Duodenal mucosa (tissue), 2 donors: ENCODE measurements around the gene BICDL1.

ENCODE experiments used
- H3K27ac ChIP-seq: one replicate; pipeline ENCODE4 v1.7.0; 2013; ENCODE audit warnings: low read depth, low read length
- H3K27me3 ChIP-seq, 2 donors: one replicate each; pipeline ENCODE4 v1.7.0; 2013; ENCODE audit warnings: low read length in 2 of 2, control low read depth in 1 of 2; ENCODE audit not compliant: insufficient read depth in 2 of 2, control insufficient read depth in 1 of 2
- H3K36me3 ChIP-seq, 2 donors: one replicate each; pipeline ENCODE4 v1.7.0; 2013; ENCODE audit warnings: low read length in 2 of 2, control low read depth in 1 of 2; ENCODE audit not compliant: insufficient read depth in 2 of 2, control insufficient read depth in 1 of 2
- H3K4me1 ChIP-seq, 2 donors: one replicate each; pipeline ENCODE4 v1.7.0; 2013; ENCODE audit warnings: low read length in 2 of 2, control low read depth in 1 of 2; ENCODE audit not compliant: insufficient read depth in 2 of 2, control insufficient read depth in 1 of 2
- H3K4me3 ChIP-seq, 2 donors: one replicate each; pipeline ENCODE4 v1.7.0; 2013; ENCODE audit warnings: low read length in 2 of 2, low read depth in 1 of 2
- H3K9ac ChIP-seq, 2 donors: one replicate each; pipeline ENCODE4 v1.7.0; 2013; ENCODE audit warnings: low read length in 2 of 2, low read depth in 1 of 2
- H3K9me3 ChIP-seq, 2 donors: one replicate each; pipeline ENCODE4 v1.7.0; 2013; ENCODE audit warnings: low read length in 2 of 2, control low read depth in 1 of 2; ENCODE audit not compliant: control insufficient read depth in 1 of 2

BICDL1 gene

DNA sequence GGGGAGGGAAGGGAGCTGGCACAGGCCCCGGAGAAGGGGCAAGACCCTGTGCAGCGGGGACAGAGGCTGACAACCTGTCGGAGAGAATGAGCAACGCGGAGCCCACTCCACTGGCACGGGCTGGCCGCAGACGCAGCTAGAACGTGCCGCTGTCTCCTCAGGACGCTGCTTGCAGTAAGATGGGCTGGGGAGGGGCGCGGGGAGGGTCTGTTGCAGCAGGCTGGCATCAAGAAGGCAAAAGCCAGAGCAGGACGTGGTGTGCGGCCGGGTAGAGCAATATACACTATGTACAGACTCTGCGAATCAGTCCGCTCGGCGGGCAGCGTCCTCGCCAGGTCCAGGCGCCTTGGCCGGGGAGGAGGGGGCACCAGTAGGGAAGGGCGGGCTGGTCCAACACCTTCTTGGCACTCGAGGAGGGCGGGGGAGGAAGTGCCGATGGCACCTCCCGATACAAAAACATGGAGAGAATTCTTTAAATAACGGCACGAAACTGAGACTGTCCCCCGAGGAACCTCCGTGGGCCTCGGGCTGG is 107.7 kb downstream of the BICDL1 start:
- Histone ChIP-seq H3K27ac (no peak overlapping the region), H3K4me1 (peaks cover 0 to 16% of the 10 kb centered on the region in 2 donors), H3K27me3 (no peaks in the 10 kb centered on the region), H3K36me3 (peaks cover 28 to 66% of the 10 kb centered on the region in 2 donors), H3K4me3 (no peak overlapping the region), H3K9ac (no peak overlapping the region), H3K9me3 (no peaks in the 10 kb centered on the region)

DNA sequence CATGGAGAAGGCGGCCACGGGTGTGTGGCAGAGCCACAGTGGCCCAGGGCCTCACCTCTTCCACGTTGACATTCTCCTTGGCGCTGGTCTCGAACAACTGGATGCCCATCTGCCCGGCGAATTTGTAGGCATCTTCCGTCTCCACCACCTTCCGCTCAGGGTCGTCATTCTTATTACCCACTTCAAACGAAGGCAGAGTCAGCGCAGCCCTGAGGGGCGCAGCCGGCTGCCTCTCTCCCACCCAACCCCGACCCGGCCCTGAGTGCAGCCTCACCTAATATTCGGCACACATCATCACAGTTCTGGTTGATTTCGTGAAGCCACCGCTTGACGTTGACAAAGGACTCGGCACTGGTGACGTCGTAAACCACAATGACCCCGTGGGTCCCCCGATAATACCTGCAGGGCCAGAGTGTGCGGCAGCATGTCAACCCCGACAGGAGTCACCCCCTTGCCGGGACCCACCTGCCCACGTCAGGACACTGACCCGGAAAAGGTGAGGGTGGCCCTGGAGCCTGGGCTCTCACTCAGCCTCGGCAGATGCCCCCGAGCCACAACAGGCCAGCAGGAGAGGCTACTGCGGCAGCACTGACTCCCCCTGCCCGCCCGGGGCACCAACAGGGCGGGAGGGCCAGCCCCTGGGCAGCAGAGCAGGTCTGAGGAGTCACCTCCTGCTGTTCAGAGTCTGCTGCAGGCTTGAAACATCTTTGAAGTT is 109.9 kb downstream of the BICDL1 start:
- peaks cover 36 to 80% of the 10 kb centered on the region in 2 donors for H3K36me3 ChIP-seq
- peaks cover 0 to 27% of the 10 kb centered on the region in 2 donors for H3K4me1 ChIP-seq
- H3K9me3 ChIP-seq: no peaks in the 10 kb centered on the region
- no peaks in the 10 kb centered on the region for H3K27me3 ChIP-seq
- no peak overlapping the region for H3K27ac ChIP-seq
- no peak overlapping the region for H3K4me3 ChIP-seq
- no peak overlapping the region for H3K9ac ChIP-seq

DNA sequence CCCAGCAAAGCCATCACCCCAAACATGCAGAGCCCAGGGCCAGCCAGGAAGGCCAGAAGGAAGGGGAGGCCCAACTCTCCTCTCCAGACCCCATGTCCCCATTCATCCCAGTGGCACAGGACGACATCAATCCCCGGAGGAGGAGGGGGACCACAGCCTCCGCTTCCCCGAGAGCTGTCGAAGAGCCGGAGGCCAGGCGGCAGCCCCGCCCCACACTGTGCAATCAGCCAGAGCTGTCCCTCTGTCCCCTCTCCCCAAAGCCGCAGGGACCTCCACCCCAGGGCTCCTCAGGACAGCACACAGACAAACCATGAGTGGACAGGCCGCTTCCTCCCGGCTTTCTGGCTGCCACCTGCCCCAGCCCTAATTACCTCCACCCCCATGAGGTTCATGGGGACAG is 110.7 kb downstream of the BICDL1 start:
- H3K27ac ChIP-seq: no peak overlapping the region
- H3K36me3 ChIP-seq: peaks cover 38 to 78% of the 10 kb centered on the region in 2 donors
- no peak overlapping the region for H3K4me3 ChIP-seq
- H3K4me1 ChIP-seq: peaks cover 1 to 28% of the 10 kb centered on the region in 2 donors
- H3K9ac ChIP-seq: no peak overlapping the region
- H3K27me3 ChIP-seq: no peaks in the 10 kb centered on the region
- H3K9me3 ChIP-seq: no peaks in the 10 kb centered on the region

DNA sequence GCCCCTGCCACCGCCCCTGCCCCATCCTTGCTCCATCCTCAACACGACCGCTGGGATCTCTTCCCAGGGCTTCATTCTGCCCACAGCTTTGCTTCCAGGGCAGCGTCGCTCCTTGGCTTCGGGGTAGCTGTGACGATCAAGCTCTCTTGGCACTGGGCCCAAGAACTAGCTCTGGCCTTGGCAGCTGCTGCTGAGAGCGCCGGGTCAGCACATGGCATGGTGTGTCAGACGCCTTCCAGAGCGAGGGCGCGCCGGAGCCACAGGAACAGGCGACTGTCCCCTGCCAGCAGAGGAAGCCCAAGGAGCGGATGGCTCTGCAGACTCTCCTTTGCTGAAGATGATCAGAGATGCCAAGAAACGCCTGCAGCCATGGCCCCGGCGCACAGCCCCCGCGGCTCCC is 111.6 kb downstream of the BICDL1 start:
- Histone ChIP-seq H3K36me3 (peaks cover 42 to 83% of the 10 kb centered on the region in 2 donors), H3K9me3 (no peaks in the 10 kb centered on the region), H3K27ac (peak overlapping the region; percentile 1), H3K9ac (no peak overlapping the region), H3K4me1 (peaks cover 8 to 35% of the 10 kb centered on the region in 2 donors), H3K27me3 (no peaks in the 10 kb centered on the region), H3K4me3 (no peak overlapping the region)

GRCh38 chr12:120101182-120101581 is 112.1 kb downstream of the BICDL1 start:
- peaks cover 42 to 82% of the 10 kb centered on the region in 2 donors for H3K36me3 ChIP-seq
- no peaks in the 10 kb centered on the region for H3K9me3 ChIP-seq
- H3K4me3 ChIP-seq: no peak overlapping the region
- H3K9ac ChIP-seq: no peak overlapping the region
- H3K27ac ChIP-seq: peak overlapping the region; percentile 1
- H3K27me3 ChIP-seq: no peaks in the 10 kb centered on the region
- peaks cover 8 to 35% of the 10 kb centered on the region in 2 donors for H3K4me1 ChIP-seq

- no peak overlapping the region for H3K9ac ChIP-seq
- peaks cover 39 to 82% of the 10 kb centered on the region in 2 donors for H3K36me3 ChIP-seq
- H3K9me3 ChIP-seq: no peaks in the 10 kb centered on the region
- H3K27ac ChIP-seq: no peak overlapping the region
- no peaks in the 10 kb centered on the region for H3K27me3 ChIP-seq
- H3K4me3 ChIP-seq: no peak overlapping the region
- H3K4me1 ChIP-seq: peaks cover 8 to 35% of the 10 kb centered on the region in 2 donors
These were observed 112.6 kb downstream of the BICDL1 start for GRCh38 chr12:120101617-120102016.

DNA sequence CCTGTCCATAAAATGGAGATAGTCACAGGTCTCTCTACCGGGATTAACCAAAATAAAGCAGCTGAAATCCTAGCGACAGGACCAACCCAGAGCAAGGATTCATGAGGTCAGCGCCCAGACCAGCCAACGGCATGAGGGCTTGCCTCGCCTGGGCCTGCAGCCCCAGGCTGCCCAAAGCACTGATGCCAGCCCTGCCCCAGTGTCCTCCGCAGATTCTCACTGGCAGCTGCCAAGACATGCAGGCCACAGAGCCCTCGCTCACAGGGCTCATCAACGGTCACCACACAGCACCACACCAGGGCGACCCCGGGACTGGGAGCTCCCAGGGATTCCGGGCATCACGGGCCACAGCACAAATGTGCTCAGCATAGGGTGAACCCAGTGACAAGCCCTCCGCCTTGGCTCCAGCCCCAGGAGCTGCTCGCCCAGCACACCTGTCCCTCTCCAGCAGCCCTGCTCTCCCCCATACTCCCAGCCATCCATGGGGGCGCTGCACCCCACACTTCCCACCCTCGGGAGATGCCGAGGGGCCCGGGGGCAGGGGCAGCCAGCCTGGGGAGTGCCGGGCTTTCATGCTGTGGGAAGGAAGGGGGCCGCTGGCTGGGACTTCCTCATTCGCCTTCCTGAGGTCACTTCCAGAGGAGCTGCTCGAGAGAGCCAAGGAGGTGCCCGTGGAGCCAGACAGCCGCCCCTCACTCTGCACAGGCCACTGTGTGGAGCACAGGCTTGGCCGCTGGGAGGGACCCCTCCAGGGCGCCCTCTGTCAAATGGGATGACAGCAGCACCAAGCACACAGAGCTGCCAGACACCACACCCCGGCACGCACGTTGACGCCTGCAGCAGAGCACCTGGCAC is 113.4 kb downstream of the BICDL1 start:
- Histone ChIP-seq H3K27me3 (no peaks in the 10 kb centered on the region), H3K9ac (no peak overlapping the region), H3K36me3 (peaks cover 31 to 74% of the 10 kb centered on the region in 2 donors), H3K27ac (no peak overlapping the region), H3K4me3 (no peak overlapping the region), H3K9me3 (no peaks in the 10 kb centered on the region), H3K4me1 (peaks cover 8 to 35% of the 10 kb centered on the region in 2 donors)

GRCh38 chr12:120103044-120103338 is 114.0 kb downstream of the BICDL1 start:
- no peak overlapping the region for H3K4me3 ChIP-seq
- H3K27ac ChIP-seq: no peak overlapping the region
- H3K4me1 ChIP-seq: peaks cover 8 to 35% of the 10 kb centered on the region in 2 donors
- peaks cover 29 to 73% of the 10 kb centered on the region in 2 donors for H3K36me3 ChIP-seq
- no peaks in the 10 kb centered on the region for H3K27me3 ChIP-seq
- no peak overlapping the region for H3K9ac ChIP-seq
- H3K9me3 ChIP-seq: no peaks in the 10 kb centered on the region

GRCh38 chr12:120103371-120103770 is 114.3 kb downstream of the BICDL1 start:
- Histone ChIP-seq H3K4me3 (no peak overlapping the region), H3K27ac (no peak overlapping the region), H3K9ac (no peak overlapping the region), H3K36me3 (peaks cover 25 to 72% of the 10 kb centered on the region in 2 donors), H3K4me1 (peaks cover 8 to 35% of the 10 kb centered on the region in 2 donors), H3K27me3 (no peaks in the 10 kb centered on the region), H3K9me3 (no peaks in the 10 kb centered on the region)

GRCh38 chr12:120106151-120106550 is 117.1 kb downstream of the BICDL1 start:
- Histone ChIP-seq H3K9me3 (no peaks in the 10 kb centered on the region), H3K27me3 (no peaks in the 10 kb centered on the region), H3K4me3 (no peak overlapping the region), H3K9ac (no peak overlapping the region), H3K27ac (no peak overlapping the region), H3K4me1 (peaks cover 21 to 40% of the 10 kb centered on the region in 2 donors), H3K36me3 (peaks cover 14 to 46% of the 10 kb centered on the region in 2 donors)
